GM21526 (cell line): ENCODE measurements around the gene BEAN1.

ENCODE experiments used
- ATAC-seq: cut with Tn5 transposase; IDR thresholded peaks from one replicate; pipeline ENCODE4 v1.9.1; 2021; ENCODE audit warnings: moderate library complexity; ENCODE audit not compliant: unreplicated experiment, low FRiP score

Gene BEAN1

GRCh38 chr16:66516509-66516807 is 89.4 kb downstream of the BEAN1 start:
- no peak for ATAC-seq

GRCh38 chr16:66516808-66517585 is 89.9 kb downstream of the BEAN1 start:
- peak; percentile 94 for ATAC-seq

GRCh38 chr16:66517586-66518263 is 90.6 kb downstream of the BEAN1 start:
- no peak for ATAC-seq

- ATAC-seq, result no peak
Measured at GRCh38 chr16:66519482-66520373, 92.6 kb downstream of the BEAN1 start.

- ATAC-seq, result no peak
Measured at GRCh38 chr16:66520406-66521170, 93.5 kb downstream of the BEAN1 start.

- ATAC-seq, result no peak
Measured at GRCh38 chr16:66521252-66521713, 94.2 kb downstream of the BEAN1 start.

GRCh38 chr16:66521951-66522771 is 95.1 kb downstream of the BEAN1 start:
- ATAC-seq, result peak; percentile 48

GRCh38 chr16:66522816-66523590 is 95.9 kb downstream of the BEAN1 start:
- no peak for ATAC-seq

- ATAC-seq, result peak; percentile 41
Measured at GRCh38 chr16:66523861-66524354, 96.8 kb downstream of the BEAN1 start.

GRCh38 chr16:66524601-66525164 is 97.6 kb downstream of the BEAN1 start:
- ATAC-seq, result peak; percentile 70

- ATAC-seq, result no peak
Measured at GRCh38 chr16:66525396-66526180, 98.5 kb downstream of the BEAN1 start.

GRCh38 chr16:66528294-66528693 is 101.2 kb downstream of the BEAN1 start:
- ATAC-seq, result no peak

- ATAC-seq, result no peak
Measured at GRCh38 chr16:66529475-66529874, 102.4 kb downstream of the BEAN1 start.
